Adrenal gland (tissue), 12 donors: ENCODE results near the gene PACSIN1. TPM values are rescaled to one million over a fixed set of nuclear protein-coding genes. Genes with fewer than 3 reads are reported as not detected.
A peak's percentile ranks its signal among the peaks of the same experiment; 100 is the strongest.

Experiments used
- DNase-seq, 7 donors: peaks; one replicate each; pipeline ENCODE4 v3.0.0-alpha.2; 2019 to 2020
- H3K27ac ChIP-seq, 5 donors: fragments of 200-600 bp; sonication (generic) in 4 of 5; 1 replicate in 3 of 5; 2 replicates in 2 of 5; pipeline versions ENCODE4 v1.5.1 to v1.8.0; 2016 to 2020; ENCODE audit warnings: mild to moderate bottlenecking in 1 of 5
- H3K27me3 ChIP-seq: fragments of 200-600 bp; 2 replicates; pipeline ENCODE4 v1.8.0; 2021
- H3K36me3 ChIP-seq, 2 donors: fragments of 200-600 bp; replicated peaks in 1 of 2; 1 replicate in 1 of 2; 2 replicates in 1 of 2; pipeline versions ENCODE4 v1.5.1 to v1.8.0; 2018 to 2022
- H3K4me1 ChIP-seq, 2 donors: fragments of 200-600 bp; replicated peaks in 1 of 2; 1 replicate in 1 of 2; 2 replicates in 1 of 2; pipeline versions ENCODE4 v1.5.1 to v1.8.0; 2018 to 2021
- H3K4me3 ChIP-seq, 4 donors: fragments of 200-600 bp; sonication (generic) in 3 of 4; one replicate each; pipeline ENCODE4 v1.5.1; 2016 to 2018
- H3K9me3 ChIP-seq, 3 donors: fragments of 200-600 bp; sonication (generic) in 1 of 3; replicated peaks in 1 of 3; 1 replicate in 2 of 3; 2 replicates in 1 of 3; pipeline versions ENCODE4 v1.5.1 to v1.8.0; 2016 to 2021
- POLR2A ChIP-seq, 2 donors: fragments of 450-650 bp; IDR thresholded peaks; one replicate each; pipeline ENCODE4 v1.6.1; 2017; ENCODE audit warnings: antibody characterized with exemption in 2 of 2, mild to moderate bottlenecking in 2 of 2, moderate library complexity in 1 of 2
- WGBS, 4 donors: extraction: QIAGEN DNeasy Blood & Tissue Kit in 2 of 4; methylation state at CpG; one replicate each; pipeline versions ENCODE4 v1.1.5 to v1.1.7; 2013 to 2017; 5-methylcytosine and 5-hydroxymethylcytosine counted together
- intact Hi-C, 2 donors: fragments of 100-400 bp; cut with DNase I; formaldehyde crosslinking; loops; one replicate each; pipeline versions ENCODE4 v1.14.1 to v1.15.0; 2022 to 2023
- polyA plus RNA-seq, 3 donors: library from polyadenylated mRNA; stranded (reverse); fragments of 200-250 nt in 2 of 3; fragments of 350-450 nt in 1 of 3; fragmentation: Illumina TruSeq in 1 of 3; extraction: RNeasy Lipid Tissue Mini Kit (QIAGEN cat#74804) in 1 of 3; gene quantifications; one replicate each; pipeline ENCODE4 v1.2.3, GENCODE V29; 2013 to 2014
- total RNA-seq, 9 donors: library from RNA; depleted of rRNA in 4 of 9; stranded (reverse); fragments of >200 nt in 4 of 9; fragments of 120-200 nt in 1 of 9; fragmentation: NEBNext Ultra II Directional in 1 of 9; extraction: Animal tissue kit (Norgen Biotek cat#: 25700) in 1 of 9; gene quantifications; one replicate each; pipeline versions ENCODE4 v1.1.0 to v1.2.4, GENCODE V29; 2013 to 2023
- TF ChIP-seq, protein P1 (sequence below), 6 experiments: fragments of 450-650 bp in 4 of 6; fragments of 200-600 bp in 2 of 6; sonication (generic) in 1 of 6; IDR thresholded peaks; 1 replicate in 5 of 6; 2 replicates in 1 of 6; pipeline versions ENCODE4 v1.5.1 to v1.8.0; 2016 to 2021; ENCODE audit warnings: antibody characterized with exemption in 6 of 6, mild to moderate bottlenecking in 2 of 6, moderate library complexity in 1 of 6
- donor health status: healthy with polysubstance abuse.
- donor health status: Bipolar disorder and iron deficiency.
- donor health status: DM: yes; HTN: yes; CAD: no.
- donor health status: DM: no; HTN: no; CAD: no.
- donor health status: DM: no; HTN: no; CAD: no.
- donor health status: DM: yes; HTN: yes; CAD: no.

Gene PACSIN1
- total and polyA plus RNA-seq, 12 donors, result 0.19 to 2.9 (median 0.73) TPM; not detected in 2

DNA sequence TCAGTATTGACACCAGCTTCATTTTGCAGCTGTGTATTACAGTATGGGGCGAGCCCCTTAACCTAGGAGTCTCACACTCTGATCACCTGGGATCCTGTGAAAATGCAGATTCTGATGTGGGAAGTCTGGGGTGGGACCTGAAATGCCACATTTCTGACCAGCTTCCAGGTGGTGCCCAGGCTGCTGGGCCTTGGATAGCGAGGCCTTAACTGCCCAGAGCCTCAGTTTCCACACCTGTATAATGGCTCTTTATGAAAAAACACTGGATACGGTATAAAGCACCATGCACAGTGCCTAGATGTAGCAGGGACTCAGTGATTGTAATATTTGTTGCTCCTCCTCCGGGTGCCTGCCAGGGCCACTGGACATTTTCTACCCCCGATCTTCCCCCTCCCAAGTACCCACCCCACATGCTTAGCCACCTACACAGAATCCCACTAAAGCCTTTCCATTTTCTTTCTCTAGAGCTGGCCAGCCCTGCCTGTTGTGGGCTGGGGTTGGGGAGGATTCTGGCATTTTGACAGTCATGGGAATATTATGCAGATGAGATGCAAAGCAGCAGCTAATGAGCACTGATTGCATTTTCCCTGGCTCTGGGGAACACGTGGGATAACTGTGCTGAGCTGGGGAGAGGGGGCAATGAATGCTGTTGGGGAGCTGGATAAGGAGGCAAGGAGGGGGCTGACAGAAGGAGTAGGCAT is 45.5 kb downstream of the PACSIN1 start:
- Histone ChIP-seq H3K27me3 (no peaks in the 10 kb centered on the region), H3K27ac (no peak overlapping the region), H3K4me1 (no peaks in the 10 kb centered on the region), H3K4me3 (no peak overlapping the region), H3K36me3 (no peaks in the 10 kb centered on the region), H3K9me3 (no peaks in the 10 kb centered on the region)
- intact Hi-C loops, result no loop called here
- 82 to 94% (median 86%) methylated on average over 6 of the region's 6 CpGs for whole genome bisulfite sequencing, 4 donors
- DNase-seq, result no peak
- no peak for TF ChIP-seq POLR2A (IDR thresholded peaks at IDR 0.05)
- TF ChIP-seq, protein P1, sequence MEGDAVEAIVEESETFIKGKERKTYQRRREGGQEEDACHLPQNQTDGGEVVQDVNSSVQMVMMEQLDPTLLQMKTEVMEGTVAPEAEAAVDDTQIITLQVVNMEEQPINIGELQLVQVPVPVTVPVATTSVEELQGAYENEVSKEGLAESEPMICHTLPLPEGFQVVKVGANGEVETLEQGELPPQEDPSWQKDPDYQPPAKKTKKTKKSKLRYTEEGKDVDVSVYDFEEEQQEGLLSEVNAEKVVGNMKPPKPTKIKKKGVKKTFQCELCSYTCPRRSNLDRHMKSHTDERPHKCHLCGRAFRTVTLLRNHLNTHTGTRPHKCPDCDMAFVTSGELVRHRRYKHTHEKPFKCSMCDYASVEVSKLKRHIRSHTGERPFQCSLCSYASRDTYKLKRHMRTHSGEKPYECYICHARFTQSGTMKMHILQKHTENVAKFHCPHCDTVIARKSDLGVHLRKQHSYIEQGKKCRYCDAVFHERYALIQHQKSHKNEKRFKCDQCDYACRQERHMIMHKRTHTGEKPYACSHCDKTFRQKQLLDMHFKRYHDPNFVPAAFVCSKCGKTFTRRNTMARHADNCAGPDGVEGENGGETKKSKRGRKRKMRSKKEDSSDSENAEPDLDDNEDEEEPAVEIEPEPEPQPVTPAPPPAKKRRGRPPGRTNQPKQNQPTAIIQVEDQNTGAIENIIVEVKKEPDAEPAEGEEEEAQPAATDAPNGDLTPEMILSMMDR (IDR thresholded peaks at IDR 0.05), result no peak

DNA sequence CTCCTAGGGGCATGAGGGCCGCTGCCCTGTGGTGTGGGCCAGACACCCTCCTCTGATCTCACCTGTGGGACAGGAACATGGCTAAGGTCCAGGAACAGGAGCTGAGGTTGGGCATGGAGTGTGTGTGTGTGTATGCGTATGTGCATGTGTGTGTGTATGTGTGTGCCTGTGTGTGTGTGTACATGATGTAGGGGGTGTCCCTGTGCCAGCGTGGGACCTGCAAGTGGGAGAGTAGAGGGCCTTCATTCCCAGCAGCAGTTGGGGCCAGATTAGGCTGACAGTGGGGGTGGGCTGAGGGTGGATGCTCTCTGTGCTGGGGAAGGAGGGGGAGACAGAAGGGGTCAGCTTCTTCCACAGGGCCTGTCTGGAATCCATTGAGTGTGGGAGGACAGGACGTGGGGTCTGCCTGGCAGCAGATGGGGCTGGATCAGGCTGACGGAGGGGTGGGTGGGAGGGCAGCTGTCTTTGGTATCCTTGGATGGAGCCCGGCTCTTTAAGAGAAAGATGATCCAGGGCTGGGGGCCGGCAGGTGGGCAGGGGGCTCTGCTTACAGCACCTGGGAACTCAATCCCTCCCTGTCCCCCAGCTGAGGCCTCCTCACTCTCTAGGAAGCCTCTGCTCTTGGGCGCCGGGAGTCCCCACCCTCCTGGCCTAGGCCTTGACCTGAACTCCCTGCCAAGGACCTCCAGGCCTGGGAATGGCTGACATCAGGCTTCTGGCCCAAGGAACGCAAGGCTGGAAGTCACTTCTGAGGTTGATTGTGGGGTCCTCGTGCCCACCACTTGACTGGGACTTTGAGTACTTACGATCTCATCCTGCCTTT is 46.2 kb downstream of the PACSIN1 start:
- no peak for DNase-seq
- intact Hi-C loops, result no loop called here

DNA sequence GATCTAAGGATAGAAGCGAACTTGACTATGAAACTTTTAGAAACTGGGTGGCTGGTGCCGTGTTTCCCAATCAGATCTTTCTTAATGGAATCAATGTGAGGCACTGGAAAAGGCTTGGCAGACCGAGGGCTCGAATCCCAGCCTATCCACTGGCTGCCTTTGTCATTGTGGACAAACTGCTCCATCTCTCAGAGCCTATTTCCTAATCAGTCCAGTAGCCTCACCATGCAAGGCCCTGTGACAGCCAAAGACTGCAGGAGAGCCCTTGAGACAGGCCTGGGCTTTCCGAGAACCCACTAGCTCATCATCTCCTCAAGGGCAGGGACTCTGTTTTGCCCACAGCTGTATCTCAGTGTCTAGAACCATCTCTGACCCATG is 46.9 kb downstream of the PACSIN1 start:
- Histone ChIP-seq H3K36me3 (no peaks in the 10 kb centered on the region), H3K9me3 (no peaks in the 10 kb centered on the region), H3K4me1 (no peaks in the 10 kb centered on the region), H3K27ac (no peak overlapping the region), H3K4me3 (no peak overlapping the region), H3K27me3 (no peaks in the 10 kb centered on the region)
- 77 to 87% (median 82%) methylated on average over 4 to 5 of the region's 5 CpGs for WGBS, 4 donors
- TF ChIP-seq POLR2A (IDR thresholded peaks at IDR 0.05), result no peak
- TF ChIP-seq, protein P1 (IDR thresholded peaks at IDR 0.05), result no peak
- peak in 3 of 7 donors; percentile 25 to 51 (median 34) for DNase-seq
- intact Hi-C loops, result no loop called here

More for the DNA sequence above, 46.2 kb downstream of the PACSIN1 start:
- Histone ChIP-seq H3K27me3 (no peaks in the 10 kb centered on the region), H3K27ac (no peak overlapping the region), H3K4me1 (no peaks in the 10 kb centered on the region), H3K36me3 (no peaks in the 10 kb centered on the region), H3K4me3 (no peak overlapping the region), H3K9me3 (no peaks in the 10 kb centered on the region)
- WGBS, 4 donors, result 62 to 81% (median 70%) methylated on average over 9 to 12 of the region's 12 CpGs
- TF ChIP-seq, protein P1 (IDR thresholded peaks at IDR 0.05), result no peak
- TF ChIP-seq POLR2A (IDR thresholded peaks at IDR 0.05), result no peak

DNA sequence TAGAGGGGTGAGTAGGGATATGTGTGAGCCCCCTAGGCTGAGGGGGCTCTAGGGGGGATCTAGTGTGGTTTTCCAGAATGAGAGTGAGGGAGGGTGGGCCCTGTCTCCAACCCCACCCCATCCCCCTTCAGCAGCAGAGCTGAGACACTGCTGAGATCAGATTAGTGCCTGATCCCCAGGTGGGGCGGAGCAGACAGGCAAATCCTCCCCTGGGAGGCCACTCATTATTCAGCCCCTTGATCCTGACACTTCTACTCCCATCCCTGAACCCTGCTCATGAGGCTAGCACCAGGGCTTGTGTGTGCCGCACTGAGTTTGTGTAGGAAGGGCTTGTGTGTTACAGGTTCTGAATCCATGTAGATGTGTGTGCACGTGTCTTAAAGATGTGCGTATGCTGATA is 47.8 kb downstream of the PACSIN1 start:
- H3K4me1 ChIP-seq, result no peaks in the 10 kb centered on the region
- no peaks in the 10 kb centered on the region for H3K27me3 ChIP-seq
- DNase-seq, result no peak
- TF ChIP-seq, protein P1 (IDR thresholded peaks at IDR 0.05), result no peak
- no peak for TF ChIP-seq POLR2A (IDR thresholded peaks at IDR 0.05)
- no peak overlapping the region for H3K27ac ChIP-seq
- intact Hi-C loops, result no loop called here
- no peaks in the 10 kb centered on the region for H3K9me3 ChIP-seq
- no peak overlapping the region for H3K4me3 ChIP-seq
- WGBS, 4 donors, result 83 to 100% (median 92%) methylated on average over 4 of the region's 4 CpGs
- H3K36me3 ChIP-seq, result no peaks in the 10 kb centered on the region
